ENCODE measurements around the gene ADGRV1.

DNA sequence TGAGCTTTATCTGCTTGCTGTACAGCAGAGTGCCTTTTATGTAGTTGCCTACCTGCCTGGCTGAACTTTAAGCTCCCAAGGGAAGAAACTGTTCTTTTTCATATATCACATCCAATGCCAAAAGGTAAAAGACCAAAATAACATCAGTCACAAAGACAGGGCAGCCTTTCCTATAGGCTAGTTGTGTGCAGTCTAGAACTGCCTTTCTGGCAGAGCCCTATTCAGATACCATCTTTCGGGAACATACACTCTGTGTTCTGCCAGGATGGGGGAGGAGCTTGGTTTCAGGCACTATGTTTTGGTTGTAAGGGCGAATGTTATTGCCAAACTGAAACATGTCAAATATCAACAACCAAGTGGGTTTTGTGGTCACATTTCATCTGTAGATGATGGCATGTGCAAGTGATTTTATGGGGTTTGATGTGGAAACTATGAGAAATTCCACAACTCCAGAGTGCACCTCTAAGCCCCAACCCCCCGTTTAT, 314.5 kb downstream of the ADGRV1 start:
- TF ChIP-seq, protein P1, sequence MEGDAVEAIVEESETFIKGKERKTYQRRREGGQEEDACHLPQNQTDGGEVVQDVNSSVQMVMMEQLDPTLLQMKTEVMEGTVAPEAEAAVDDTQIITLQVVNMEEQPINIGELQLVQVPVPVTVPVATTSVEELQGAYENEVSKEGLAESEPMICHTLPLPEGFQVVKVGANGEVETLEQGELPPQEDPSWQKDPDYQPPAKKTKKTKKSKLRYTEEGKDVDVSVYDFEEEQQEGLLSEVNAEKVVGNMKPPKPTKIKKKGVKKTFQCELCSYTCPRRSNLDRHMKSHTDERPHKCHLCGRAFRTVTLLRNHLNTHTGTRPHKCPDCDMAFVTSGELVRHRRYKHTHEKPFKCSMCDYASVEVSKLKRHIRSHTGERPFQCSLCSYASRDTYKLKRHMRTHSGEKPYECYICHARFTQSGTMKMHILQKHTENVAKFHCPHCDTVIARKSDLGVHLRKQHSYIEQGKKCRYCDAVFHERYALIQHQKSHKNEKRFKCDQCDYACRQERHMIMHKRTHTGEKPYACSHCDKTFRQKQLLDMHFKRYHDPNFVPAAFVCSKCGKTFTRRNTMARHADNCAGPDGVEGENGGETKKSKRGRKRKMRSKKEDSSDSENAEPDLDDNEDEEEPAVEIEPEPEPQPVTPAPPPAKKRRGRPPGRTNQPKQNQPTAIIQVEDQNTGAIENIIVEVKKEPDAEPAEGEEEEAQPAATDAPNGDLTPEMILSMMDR (IDR thresholded peaks at IDR 0.05), result no peak
- no peak for TF ChIP-seq ZFX (IDR thresholded peaks at IDR 0.05; ENCODE audit: borderline replicate concordance)

All from 22Rv1 (cell line).